Transverse colon (tissue), 4 donors: ENCODE data around the gene ONECUT2. TPM values are rescaled to one million over a fixed set of nuclear protein-coding genes. Genes with fewer than 3 reads are reported as not detected.

ENCODE experiments used
- DNase-seq: peaks from one replicate; pipeline ENCODE4 v3.0.0-alpha.2; 2019
- H3K27ac ChIP-seq, 4 donors: fragments of 200-600 bp; sonication (generic); 2 replicates each; pipeline ENCODE4 v1.5.1; 2016 to 2018; ENCODE audit warnings: inconsistent platforms in 4 of 4
- H3K27me3 ChIP-seq: fragments of 200-600 bp; sonication (generic); 2 replicates; pipeline ENCODE4 v1.5.1; 2017; ENCODE audit warnings: inconsistent platforms
- H3K36me3 ChIP-seq, 4 donors: fragments of 200-600 bp; sonication (generic); 2 replicates each; pipeline ENCODE4 v1.5.1; 2017 to 2019; ENCODE audit warnings: inconsistent platforms in 4 of 4
- H3K4me1 ChIP-seq, 4 donors: fragments of 200-600 bp; sonication (generic); 2 replicates each; pipeline ENCODE4 v1.5.1; 2017 to 2020; ENCODE audit warnings: inconsistent platforms in 4 of 4
- H3K4me3 ChIP-seq, 4 donors: fragments of 200-600 bp; sonication (generic); 1 replicate in 1 of 4; 2 replicates in 3 of 4; pipeline versions ENCODE4 v1.5.1 to v1.6.1; 2017 to 2019; ENCODE audit warnings: inconsistent platforms in 4 of 4
- H3K9me3 ChIP-seq, 2 donors: fragments of 200-600 bp; sonication (generic); 2 replicates each; pipeline ENCODE4 v1.5.1; 2017 to 2019; ENCODE audit warnings: inconsistent platforms in 2 of 2
- CTCF ChIP-seq, 5 experiments: fragments of 200-600 bp in 3 of 5; fragments of 450-650 bp in 2 of 5; sonication (generic) in 3 of 5; IDR thresholded peaks; 1 replicate in 2 of 5; 2 replicates in 3 of 5; pipeline ENCODE4 v1.5.1; 2016 to 2017; ENCODE audit warnings: antibody characterized with exemption in 5 of 5, inconsistent platforms in 3 of 5, mild to moderate bottlenecking in 2 of 5, moderate library complexity in 1 of 5
- EP300 ChIP-seq: sonication (generic); formaldehyde crosslinking; IDR thresholded peaks from one replicate; pipeline ENCODE4 v1.6.1; 2017; ENCODE audit warnings: antibody characterized with exemption, low read depth
- POLR2A ChIP-seq: fragments of 450-650 bp; IDR thresholded peaks from one replicate; pipeline ENCODE4 v1.6.1; 2016; ENCODE audit warnings: antibody characterized with exemption, mild to moderate bottlenecking, moderate library complexity
- POLR2AphosphoS5 ChIP-seq, 3 donors: sonication (generic); formaldehyde crosslinking; IDR thresholded peaks; one replicate each; pipeline ENCODE4 v1.6.1; 2016; ENCODE audit warnings: antibody characterized with exemption in 3 of 3
- WGBS, 2 donors: methylation state at CpG; one replicate each; pipeline ENCODE4 v1.1.5; 2018; ENCODE audit warnings: low coverage in 1 of 2; 5-methylcytosine and 5-hydroxymethylcytosine counted together
- in situ Hi-C, 4 donors: fragments of 200-750 bp; cut with MboI; loops; one replicate each; pipeline versions ENCODE4 v1.15.0 to v1.15.1; 2017; ENCODE audit warnings: low sequenced_read_pairs in 3 of 4, low pct_ligation_motif_present in 1 of 4, low pct_unique_long_range_greater_than_20kb in 1 of 4
- intact Hi-C: fragments of 100-400 bp; cut with DNase I; formaldehyde crosslinking; loops from one replicate; pipeline ENCODE4 v1.15.1; 2023; ENCODE audit warnings: low total_unique reads
- total RNA-seq, 4 donors: library from RNA; depleted of rRNA; stranded (reverse); fragments of >200 nt; gene quantifications; one replicate each; pipeline ENCODE4 v1.1.0, GENCODE V29; 2016

ONECUT2 gene
- total RNA-seq, 4 donors from 2014 or later, result 0.14 to 0.48 TPM; not detected in 2

- Histone ChIP-seq H3K36me3 (no peaks in the 10 kb centered on the region), H3K9me3 (no peaks in the 10 kb centered on the region), H3K27me3 (peaks cover 99% of the 10 kb centered on the region), H3K4me3 (peak overlapping the region in 1 of 4 donors; percentile 8), H3K4me1 (peaks cover 8 to 56% (median 33%) of the 10 kb centered on the region in 4 donors), H3K27ac (no peak overlapping the region)
- intact Hi-C loops (no loop called here), in situ Hi-C loops (no loop called here)
- DNase-seq, result no peak
- TF ChIP-seq POLR2AphosphoS5 (IDR thresholded peaks at IDR 0.05), result no peak
- TF ChIP-seq POLR2A, result no peak
- no peak for TF ChIP-seq CTCF (IDR thresholded peaks at IDR 0.05)
- no peak for TF ChIP-seq EP300
- WGBS, 2 donors, result 4 to 8% methylated on average over 7 to 53 of the region's 54 CpGs
These were observed 6.1 kb downstream of the ONECUT2 start for GRCh38 chr18:57441071-57441794.

- DNase-seq, result no peak
- Histone ChIP-seq H3K27ac (no peak overlapping the region), H3K4me3 (no peak overlapping the region), H3K9me3 (no peaks in the 10 kb centered on the region), H3K36me3 (no peaks in the 10 kb centered on the region), H3K4me1 (peaks cover 3 to 37% (median 21%) of the 10 kb centered on the region in 4 donors), H3K27me3 (peaks cover 89% of the 10 kb centered on the region)
- in situ Hi-C loops, result no loop called here
- WGBS, 2 donors, result 8% methylated on average over 1 of the region's 1 CpG; no CpG with 5 or more reads in 1 of the 2 donors
- TF ChIP-seq POLR2A, result no peak
- no peak for TF ChIP-seq EP300
- TF ChIP-seq POLR2AphosphoS5 (IDR thresholded peaks at IDR 0.05), result no peak
- TF ChIP-seq CTCF (IDR thresholded peaks at IDR 0.05), result no peak
- intact Hi-C loops, result no loop called here
These were observed 8.1 kb downstream of the ONECUT2 start for GRCh38 chr18:57443247-57443646.

- no peak overlapping the region for H3K27ac ChIP-seq
- H3K36me3 ChIP-seq, result no peaks in the 10 kb centered on the region
- no peak for DNase-seq
- TF ChIP-seq POLR2AphosphoS5 (IDR thresholded peaks at IDR 0.05) (no peak), CTCF (IDR thresholded peaks at IDR 0.05) (no peak), EP300 (no peak), POLR2A (no peak)
- no peak overlapping the region for H3K4me3 ChIP-seq
- H3K27me3 ChIP-seq, result peaks cover 85% of the 10 kb centered on the region
- intact Hi-C loops, result no loop called here
- in situ Hi-C loops, result no loop called here
- WGBS, 2 donors, result 32 to 33% methylated on average over 1 to 3 of the region's 3 CpGs
- H3K9me3 ChIP-seq, result no peaks in the 10 kb centered on the region
- peaks cover 0 to 33% (median 18%) of the 10 kb centered on the region in 4 donors for H3K4me1 ChIP-seq
These were observed 8.5 kb downstream of the ONECUT2 start for GRCh38 chr18:57443702-57444101.

- H3K27me3 ChIP-seq, result peaks cover 80% of the 10 kb centered on the region
- TF ChIP-seq POLR2A, result no peak
- TF ChIP-seq POLR2AphosphoS5 (IDR thresholded peaks at IDR 0.05), result no peak
- TF ChIP-seq CTCF (IDR thresholded peaks at IDR 0.05), result no peak
- no peak for TF ChIP-seq EP300
- DNase-seq, result no peak
- WGBS, 2 donors, result 50% methylated on average over 3 of the region's 3 CpGs; no CpG with 5 or more reads in 1 of the 2 donors
- H3K4me1 ChIP-seq, result peaks cover 0 to 26% (median 15%) of the 10 kb centered on the region in 4 donors
- intact Hi-C loops (no loop called here), in situ Hi-C loops (no loop called here)
- no peak overlapping the region for H3K4me3 ChIP-seq
- no peak overlapping the region for H3K27ac ChIP-seq
- no peaks in the 10 kb centered on the region for H3K9me3 ChIP-seq
- H3K36me3 ChIP-seq, result no peaks in the 10 kb centered on the region
These were observed 9.2 kb downstream of the ONECUT2 start for GRCh38 chr18:57444301-57444759.
